ENCODE results near the gene PTPRN2.
"Not testable (repeated sequence)": the region's sequence is repeated elsewhere in the genome, so short reads cannot be mapped to it uniquely, and the experiment has no call there.

The PTPRN2 gene

GRCh38 chr7:158350166-158350900 lies 237.3 kb downstream of the PTPRN2 start:
- no peak for DNase-seq
- H3K9me3 Mint-ChIP-seq, result peaks cover 27% of the 10 kb centered on the region
- no peak overlapping the region for H3K27ac Mint-ChIP-seq
- H3K27me3 Mint-ChIP-seq (ENCODE audit: low read depth, poor library complexity), result peaks cover 60% of the 10 kb centered on the region
- TF ChIP-seq, protein P1, sequence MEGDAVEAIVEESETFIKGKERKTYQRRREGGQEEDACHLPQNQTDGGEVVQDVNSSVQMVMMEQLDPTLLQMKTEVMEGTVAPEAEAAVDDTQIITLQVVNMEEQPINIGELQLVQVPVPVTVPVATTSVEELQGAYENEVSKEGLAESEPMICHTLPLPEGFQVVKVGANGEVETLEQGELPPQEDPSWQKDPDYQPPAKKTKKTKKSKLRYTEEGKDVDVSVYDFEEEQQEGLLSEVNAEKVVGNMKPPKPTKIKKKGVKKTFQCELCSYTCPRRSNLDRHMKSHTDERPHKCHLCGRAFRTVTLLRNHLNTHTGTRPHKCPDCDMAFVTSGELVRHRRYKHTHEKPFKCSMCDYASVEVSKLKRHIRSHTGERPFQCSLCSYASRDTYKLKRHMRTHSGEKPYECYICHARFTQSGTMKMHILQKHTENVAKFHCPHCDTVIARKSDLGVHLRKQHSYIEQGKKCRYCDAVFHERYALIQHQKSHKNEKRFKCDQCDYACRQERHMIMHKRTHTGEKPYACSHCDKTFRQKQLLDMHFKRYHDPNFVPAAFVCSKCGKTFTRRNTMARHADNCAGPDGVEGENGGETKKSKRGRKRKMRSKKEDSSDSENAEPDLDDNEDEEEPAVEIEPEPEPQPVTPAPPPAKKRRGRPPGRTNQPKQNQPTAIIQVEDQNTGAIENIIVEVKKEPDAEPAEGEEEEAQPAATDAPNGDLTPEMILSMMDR (IDR thresholded peaks at IDR 0.05), result no peak
- no peaks in the 10 kb centered on the region for H3K4me1 Mint-ChIP-seq
- peaks cover 7% of the 10 kb centered on the region for H3K36me3 Mint-ChIP-seq (ENCODE audit: low read depth)
- H3K4me3 Mint-ChIP-seq, result no peak overlapping the region

DNA sequence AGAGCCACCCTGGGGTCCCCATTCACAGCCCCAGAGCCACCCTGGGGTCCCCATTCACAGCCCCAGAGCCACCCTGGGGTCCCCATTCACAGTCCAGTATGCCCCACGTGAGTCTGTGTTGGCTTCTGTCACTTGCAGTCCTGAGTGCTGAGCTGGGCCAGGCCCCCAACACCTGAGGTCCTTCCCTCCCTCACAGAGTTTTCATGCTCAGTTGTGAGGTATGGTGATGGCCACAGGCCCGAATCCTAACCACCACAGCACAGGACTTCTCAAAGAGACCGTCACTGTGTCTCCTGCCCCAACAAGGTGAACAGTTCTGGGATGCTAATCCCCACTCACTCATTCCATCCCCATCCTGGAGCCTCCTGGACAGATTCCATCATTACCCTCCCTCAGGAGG lies 239.2 kb downstream of the PTPRN2 start:
- Mint-ChIP-seq H3K27me3 (ENCODE audit: low read depth, poor library complexity) (peaks cover 58% of the 10 kb centered on the region), H3K4me1 (no peaks in the 10 kb centered on the region), H3K27ac (no peak overlapping the region), H3K9me3 (peaks cover 20% of the 10 kb centered on the region), H3K36me3 (ENCODE audit: low read depth) (no peaks in the 10 kb centered on the region), H3K4me3 (no peak overlapping the region)
- DNase-seq, result no peak
- TF ChIP-seq, protein P1 (IDR thresholded peaks at IDR 0.05), result no peak

DNA sequence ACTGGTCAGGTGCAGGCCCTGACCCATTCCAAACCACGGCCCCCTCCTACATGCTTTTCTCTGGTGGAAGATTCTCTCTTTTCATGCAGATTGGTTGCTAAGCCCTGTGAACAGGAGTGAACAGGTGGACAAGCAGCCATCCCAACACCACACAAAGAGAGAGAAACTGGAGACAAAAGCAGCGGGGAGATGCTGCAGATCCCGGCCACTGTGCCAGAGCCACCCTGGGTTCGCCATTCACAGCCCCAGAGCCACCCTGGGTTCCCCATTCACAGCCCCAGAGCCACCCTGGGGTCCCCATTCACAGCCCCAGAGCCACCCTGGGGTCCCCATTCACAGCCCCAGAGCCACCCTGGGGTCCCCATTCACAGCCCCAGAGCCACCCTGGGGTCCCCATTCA lies 239.6 kb downstream of the PTPRN2 start:
- H3K4me1 Mint-ChIP-seq; H3K4me3 Mint-ChIP-seq; H3K27ac Mint-ChIP-seq; H3K36me3 Mint-ChIP-seq (ENCODE audit: low read depth); DNase-seq: not testable (repeated sequence)
- H3K27me3 Mint-ChIP-seq (ENCODE audit: low read depth, poor library complexity), result peaks cover 55% of the 10 kb centered on the region
- peaks cover 19% of the 10 kb centered on the region for H3K9me3 Mint-ChIP-seq

DNA sequence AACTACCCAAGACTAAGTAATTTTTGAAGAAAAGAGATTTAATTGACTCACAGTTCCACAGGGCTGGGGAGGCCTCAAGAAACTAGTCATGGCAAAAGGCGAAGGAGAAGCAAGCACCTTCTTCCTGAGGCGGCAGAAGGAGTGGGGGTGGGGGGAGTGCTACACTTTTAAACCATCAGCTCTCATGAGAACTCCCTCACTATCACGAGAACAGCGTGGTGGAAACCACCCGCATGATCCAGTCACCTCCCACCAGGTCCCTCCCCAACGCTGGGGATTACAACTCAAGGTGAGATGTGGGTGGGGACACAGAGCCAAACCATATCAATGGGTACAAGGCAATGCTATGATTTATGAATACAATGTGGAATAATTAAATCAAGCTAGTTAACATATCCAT lies 241.9 kb downstream of the PTPRN2 start:
- peaks cover 39% of the 10 kb centered on the region for H3K27me3 Mint-ChIP-seq (ENCODE audit: low read depth, poor library complexity)
- no peaks in the 10 kb centered on the region for H3K4me1 Mint-ChIP-seq
- H3K36me3 Mint-ChIP-seq (ENCODE audit: low read depth), result peaks cover 9% of the 10 kb centered on the region
- no peak for DNase-seq
- H3K4me3 Mint-ChIP-seq, result no peak overlapping the region
- TF ChIP-seq, protein P1 (IDR thresholded peaks at IDR 0.05), result no peak
- no peak overlapping the region for H3K27ac Mint-ChIP-seq
- H3K9me3 Mint-ChIP-seq, result peaks cover 35% of the 10 kb centered on the region

DNA sequence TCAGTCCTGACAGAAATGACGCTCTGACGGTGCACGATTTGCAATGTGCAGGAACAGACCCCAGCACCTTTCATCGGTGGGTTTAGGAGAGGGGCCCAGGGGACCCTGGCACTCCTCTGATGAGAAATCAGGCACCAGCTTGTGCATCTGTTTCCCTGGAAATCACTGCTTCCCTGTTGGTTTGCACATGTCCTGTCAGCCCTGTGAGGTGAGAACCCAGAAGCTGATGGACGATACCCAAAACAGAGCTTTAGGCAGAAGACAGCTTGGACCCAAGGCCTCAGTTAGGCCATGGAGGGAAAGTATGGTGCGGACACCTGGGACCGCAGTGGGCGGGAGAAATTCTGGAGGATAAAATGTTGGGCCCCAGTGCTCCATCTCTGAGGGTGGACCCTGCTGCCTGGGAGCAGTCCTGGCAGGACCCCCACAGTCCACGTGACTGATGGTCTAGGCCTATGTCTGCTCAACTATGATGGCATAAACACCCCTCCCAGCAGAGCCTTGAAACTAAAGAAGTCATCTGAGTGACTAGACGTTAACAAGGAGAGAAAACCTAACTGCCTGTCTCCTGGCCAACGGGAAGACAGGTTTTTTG lies 242.8 kb downstream of the PTPRN2 start:
- Mint-ChIP-seq H3K27ac (no peak overlapping the region), H3K9me3 (peaks cover 45% of the 10 kb centered on the region)

DNA sequence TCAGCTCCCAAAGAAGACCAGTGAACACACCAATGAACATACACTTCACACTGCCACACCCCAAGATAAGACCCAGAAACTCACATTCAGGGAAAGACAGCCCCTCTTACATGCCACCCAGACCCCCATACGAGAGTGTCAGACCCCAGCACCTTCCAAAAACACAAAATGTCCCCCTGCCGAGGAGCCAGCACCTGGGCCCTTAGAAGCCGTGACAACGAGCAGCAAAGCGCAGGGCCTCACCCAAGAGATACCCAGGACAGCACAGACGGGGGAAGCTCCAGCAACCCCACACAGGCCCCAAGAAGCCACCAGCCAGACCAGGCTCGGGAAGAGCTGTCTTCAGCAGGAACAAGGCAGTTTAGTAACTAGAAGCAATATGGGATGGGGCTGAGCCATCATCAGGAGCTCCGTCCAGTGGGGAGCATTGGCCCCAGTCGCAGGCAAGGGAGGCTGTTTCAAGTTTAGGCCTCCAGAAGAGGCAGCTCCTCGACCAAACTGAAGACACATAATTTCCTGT lies 243.6 kb downstream of the PTPRN2 start:
- peaks cover 28% of the 10 kb centered on the region for H3K27me3 Mint-ChIP-seq (ENCODE audit: low read depth, poor library complexity)
- no peak for DNase-seq
- TF ChIP-seq, protein P1 (IDR thresholded peaks at IDR 0.05), result no peak
- peaks cover 9% of the 10 kb centered on the region for H3K36me3 Mint-ChIP-seq (ENCODE audit: low read depth)
- no peaks in the 10 kb centered on the region for H3K4me1 Mint-ChIP-seq
- H3K27ac Mint-ChIP-seq, result no peak overlapping the region
- peaks cover 45% of the 10 kb centered on the region for H3K9me3 Mint-ChIP-seq
- H3K4me3 Mint-ChIP-seq, result no peak overlapping the region

More for the DNA sequence above, 242.8 kb downstream of the PTPRN2 start:
- no peak overlapping the region for H3K4me3 Mint-ChIP-seq
- TF ChIP-seq, protein P1 (IDR thresholded peaks at IDR 0.05), result no peak
- H3K4me1 Mint-ChIP-seq, result no peaks in the 10 kb centered on the region
- peaks cover 9% of the 10 kb centered on the region for H3K36me3 Mint-ChIP-seq (ENCODE audit: low read depth)
- peaks cover 30% of the 10 kb centered on the region for H3K27me3 Mint-ChIP-seq (ENCODE audit: low read depth, poor library complexity)
- no peak for DNase-seq

Measured in nephron progenitor cell (in vitro differentiated cells).